Common myeloid progenitor, CD34-positive (primary cell): ENCODE results near the gene PSG7.
"Not testable (repeated sequence)": the region's sequence is repeated elsewhere in the genome, so short reads cannot be mapped to it uniquely, and the experiment has no call there.

ENCODE experiments used
- CTCF ChIA-PET: fragments of 350-600 bp; sonication (Branson Sonifier 250); formaldehyde crosslinking; loops from one replicate; lab custom pipeline; 2021; ENCODE audit warnings: antibody characterized with exemption; lab: Charles Lee
- POLR2A ChIA-PET: fragments of 350-600 bp; sonication (Branson Sonifier 250); formaldehyde crosslinking; loops from one replicate; lab custom pipeline; 2021; ENCODE audit warnings: antibody characterized with exemption; lab: Charles Lee
- DNase-seq, 3 donors: peaks; one replicate each; pipeline versions ENCODE4 v3.0.0 to v3.0.0-alpha.2; 2013
- H3K27ac ChIP-seq, 2 experiments: 1 replicate in 1 of 2; 2 replicates in 1 of 2; pipeline ENCODE4 v1.7.0; 2013; ENCODE audit warnings: inconsistent platforms in 2 of 2, low read length in 2 of 2, mild to moderate bottlenecking in 2 of 2, low read depth in 1 of 2, moderate library complexity in 1 of 2; ENCODE audit not compliant: severe bottlenecking in 2 of 2, insufficient read depth in 1 of 2, poor library complexity in 1 of 2
- H3K27me3 ChIP-seq, 5 experiments: replicated peaks in 2 of 5; 1 replicate in 3 of 5; 2 replicates in 2 of 5; pipeline versions ENCODE4 v1.6.1 to v1.7.0; 2013; ENCODE audit warnings: low read length in 4 of 5, mild to moderate bottlenecking in 2 of 5, moderate library complexity in 2 of 5, inconsistent platforms in 1 of 5; ENCODE audit not compliant: insufficient read depth in 5 of 5, control insufficient read depth in 4 of 5
- H3K36me3 ChIP-seq, 4 experiments: 1 replicate in 2 of 4; 2 replicates in 2 of 4; pipeline versions ENCODE4 v1.6.1 to v1.7.0; 2013; ENCODE audit warnings: low read length in 3 of 4, control low read depth in 1 of 4, mild to moderate bottlenecking in 1 of 4; ENCODE audit not compliant: control insufficient read depth in 4 of 4, insufficient read depth in 4 of 4
- H3K4me1 ChIP-seq, 4 experiments: 1 replicate in 3 of 4; 2 replicates in 1 of 4; pipeline versions ENCODE4 v1.6.1 to v1.7.1; 2013; ENCODE audit warnings: low read length in 3 of 4, mild to moderate bottlenecking in 3 of 4, control low read depth in 1 of 4, inconsistent platforms in 1 of 4, moderate library complexity in 1 of 4; ENCODE audit not compliant: control insufficient read depth in 4 of 4, insufficient read depth in 4 of 4; ENCODE audit errors: control extremely low read depth in 1 of 4
- H3K4me3 ChIP-seq, 7 experiments: 1 replicate in 4 of 7; 2 replicates in 3 of 7; pipeline versions ENCODE4 v1.5.1 to v1.7.0; 2013; ENCODE audit warnings: mild to moderate bottlenecking in 7 of 7, low read length in 6 of 7, moderate library complexity in 6 of 7, inconsistent platforms in 2 of 7, low read depth in 2 of 7, control low read depth in 1 of 7; ENCODE audit not compliant: insufficient read depth in 4 of 7, control insufficient read depth in 1 of 7; ENCODE audit errors: extremely low read depth in 1 of 7
- H3K9me3 ChIP-seq, 5 experiments: 1 replicate in 4 of 5; 2 replicates in 1 of 5; pipeline versions ENCODE4 v1.6.1 to v1.7.1; 2013; ENCODE audit warnings: low read length in 4 of 5, mild to moderate bottlenecking in 2 of 5, inconsistent platforms in 1 of 5, low read depth in 1 of 5, moderate library complexity in 1 of 5; ENCODE audit not compliant: control insufficient read depth in 4 of 5, insufficient read depth in 2 of 5; ENCODE audit errors: control extremely low read depth in 1 of 5
- WGBS: methylation state at CpG from one replicate; pipeline ENCODE4 v1.1.5; 2013; ENCODE audit not compliant: insufficient coverage; 5-methylcytosine and 5-hydroxymethylcytosine counted together

PSG7 gene

DNA sequence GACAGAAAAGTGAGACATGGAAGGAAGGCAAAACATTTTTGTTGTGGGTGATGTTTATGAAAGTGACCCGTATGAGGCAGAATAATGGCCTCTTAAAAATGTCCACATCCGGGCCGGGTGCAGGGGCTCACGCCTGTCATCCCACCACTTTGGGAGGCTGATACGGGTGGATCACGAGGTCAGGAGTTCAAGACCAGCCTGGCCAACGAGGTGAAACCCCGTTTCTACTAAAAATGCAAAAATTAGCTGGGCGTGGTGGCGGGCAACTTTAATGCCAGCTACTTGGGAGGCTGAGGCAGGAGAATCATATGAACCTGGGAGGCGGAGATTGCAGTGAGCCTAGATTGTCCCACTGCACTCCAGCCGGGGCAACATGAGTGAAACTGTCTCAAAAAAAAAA lies 37.3 kb downstream of the PSG7 start:
- POLR2A ChIA-PET, H3K4me1 ChIP-seq, H3K9me3 ChIP-seq, DNase-seq, CTCF ChIA-PET, H3K4me3 ChIP-seq, H3K27me3 ChIP-seq, H3K27ac ChIP-seq, H3K36me3 ChIP-seq: not testable (repeated sequence)
- 93% methylated on average over 9 of the region's 12 CpGs for WGBS

DNA sequence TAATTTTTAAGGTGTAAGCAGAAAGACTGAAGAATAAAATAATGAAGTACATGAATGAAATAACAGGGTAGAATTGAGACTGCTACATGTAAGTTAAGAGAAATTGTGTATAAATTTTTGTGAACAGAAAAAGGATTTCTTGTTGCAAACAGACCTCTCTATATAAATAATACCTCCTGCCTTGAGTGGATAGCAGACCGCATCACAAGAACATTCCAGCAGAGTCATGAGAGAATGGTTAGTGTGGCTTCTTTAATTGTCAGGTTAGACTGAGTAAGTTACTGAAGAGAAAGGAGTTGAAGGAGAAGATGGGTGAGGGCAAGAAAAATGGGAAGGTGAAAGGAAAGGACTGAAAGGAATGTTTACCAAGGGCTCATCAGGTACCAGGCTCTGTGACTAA lies 37.9 kb downstream of the PSG7 start:
- H3K27me3 ChIP-seq, CTCF ChIA-PET, POLR2A ChIA-PET, H3K36me3 ChIP-seq, H3K27ac ChIP-seq, H3K9me3 ChIP-seq, H3K4me3 ChIP-seq, H3K4me1 ChIP-seq, DNase-seq: not testable (repeated sequence)
- WGBS, result no CpG with 5 or more reads among the region's 1 CpG

DNA sequence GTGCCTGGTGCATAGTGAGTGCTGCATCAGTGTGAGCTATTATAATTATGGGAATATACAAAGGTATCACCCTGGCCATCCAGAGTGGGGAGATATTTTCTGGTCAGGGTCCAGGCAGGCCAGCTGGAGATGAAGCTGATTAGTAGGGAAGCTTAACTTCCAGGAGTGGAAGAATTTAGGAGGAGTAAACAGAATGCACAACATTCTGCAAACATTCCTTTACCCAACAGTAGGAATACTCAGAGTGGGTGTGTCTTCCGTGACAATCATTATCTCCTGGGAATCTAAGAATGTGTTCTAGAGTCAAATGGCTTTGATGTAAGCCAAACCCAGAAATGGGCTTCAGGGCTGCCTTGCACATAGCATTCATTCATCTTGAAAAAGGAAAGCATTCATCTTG lies 38.4 kb downstream of the PSG7 start:
- DNase-seq, H3K4me1 ChIP-seq, H3K36me3 ChIP-seq, H3K9me3 ChIP-seq, H3K27ac ChIP-seq, CTCF ChIA-PET, H3K27me3 ChIP-seq, POLR2A ChIA-PET, H3K4me3 ChIP-seq: not testable (repeated sequence)
- no CpG with 5 or more reads among the region's 1 CpG for WGBS

DNA sequence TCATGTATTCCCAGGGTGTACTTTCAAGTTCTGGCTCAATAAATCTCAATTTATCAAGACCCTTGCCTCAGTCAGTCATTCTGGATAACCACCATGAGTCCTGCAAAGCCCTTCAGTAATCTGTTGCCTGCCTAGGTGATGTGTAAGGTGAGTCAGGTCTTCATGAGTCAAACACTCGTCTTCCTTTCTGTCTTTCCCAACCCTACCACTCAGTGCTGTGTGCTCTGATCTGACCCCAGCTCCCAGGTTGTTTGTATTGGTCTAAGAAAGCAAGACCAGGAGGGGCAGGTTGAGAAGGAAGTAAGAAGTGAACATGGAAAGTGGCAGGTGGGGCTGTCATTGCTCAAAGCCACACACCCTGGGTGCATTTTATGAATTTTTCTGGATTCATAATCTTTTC lies 39.3 kb downstream of the PSG7 start:
- POLR2A ChIA-PET, H3K9me3 ChIP-seq, H3K27ac ChIP-seq, CTCF ChIA-PET, H3K36me3 ChIP-seq, H3K4me3 ChIP-seq, H3K4me1 ChIP-seq, H3K27me3 ChIP-seq, DNase-seq: not testable (repeated sequence)
- WGBS, result 100% methylated on average over 1 of the region's 1 CpG

DNA sequence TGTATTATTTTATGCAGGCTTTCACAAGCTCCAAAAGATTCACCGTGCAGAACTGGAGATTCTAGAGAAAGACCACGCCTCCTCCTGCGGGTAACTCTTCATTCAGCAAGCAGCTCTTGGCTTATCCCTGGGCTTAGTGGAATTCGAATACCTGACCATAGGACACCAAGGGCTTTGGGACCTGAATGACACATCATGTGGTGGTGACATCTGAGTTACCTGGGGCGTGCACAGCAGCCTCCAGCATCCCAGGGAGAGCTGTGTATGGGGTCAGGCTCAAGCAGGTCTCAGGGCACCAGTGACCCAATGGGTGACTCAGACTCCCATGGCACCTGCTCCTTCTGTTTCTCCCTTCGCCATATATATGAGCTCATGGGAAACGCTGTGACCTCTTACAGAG lies 46.6 kb downstream of the PSG7 start:
- H3K27me3 ChIP-seq, H3K9me3 ChIP-seq, H3K27ac ChIP-seq, POLR2A ChIA-PET, H3K4me1 ChIP-seq, H3K36me3 ChIP-seq, DNase-seq, CTCF ChIA-PET, H3K4me3 ChIP-seq: not testable (repeated sequence)
- 95% methylated on average over 5 of the region's 7 CpGs for WGBS

DNA sequence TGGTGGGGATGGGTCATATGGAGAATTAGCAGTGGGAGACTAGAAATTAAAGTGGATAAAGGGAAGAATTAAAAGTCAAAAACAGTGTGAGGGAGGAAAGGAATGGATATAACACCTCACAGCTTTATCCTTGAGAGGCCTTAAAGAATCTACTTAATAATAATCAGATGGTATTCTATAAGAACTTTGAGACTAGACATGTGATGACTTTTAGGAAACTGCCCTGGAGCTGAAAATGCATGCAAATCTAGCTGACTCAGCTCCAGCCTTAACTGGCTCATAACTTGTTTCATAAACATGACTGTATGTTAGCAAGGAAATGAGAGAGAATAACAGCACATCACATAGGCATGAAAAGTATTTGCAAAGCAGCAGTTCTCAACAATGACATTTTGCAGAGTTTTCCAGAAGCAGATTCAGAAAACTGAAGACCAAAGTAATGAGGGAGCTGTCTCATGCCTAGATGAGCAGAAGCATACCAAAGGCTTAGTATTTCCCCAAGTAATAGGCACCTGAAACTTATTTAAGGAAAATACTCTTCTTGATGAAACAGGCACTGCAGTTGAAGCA lies 49.0 kb downstream of the PSG7 start:
- CTCF ChIA-PET, H3K27me3 ChIP-seq, H3K9me3 ChIP-seq, H3K4me3 ChIP-seq, H3K36me3 ChIP-seq, DNase-seq, H3K27ac ChIP-seq, POLR2A ChIA-PET, H3K4me1 ChIP-seq: not testable (repeated sequence)

DNA sequence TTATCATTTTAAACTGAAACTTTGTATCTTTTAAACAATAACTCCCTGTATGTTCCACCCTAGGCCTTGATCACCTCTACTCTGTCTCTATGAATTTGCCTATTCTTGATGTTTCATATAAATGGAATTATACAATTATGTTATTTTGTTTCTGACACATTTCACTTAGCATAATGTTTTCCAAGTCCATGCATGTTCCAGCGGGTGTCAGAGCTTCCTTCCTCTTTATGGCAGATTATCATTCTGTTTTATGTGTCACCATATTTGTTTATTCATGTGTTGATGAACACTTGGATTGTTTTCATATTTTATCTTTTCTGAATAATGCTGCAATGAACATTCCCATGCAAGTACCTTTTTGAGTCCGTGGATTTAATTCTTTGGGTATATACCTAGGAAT lies 54.3 kb downstream of the PSG7 start:
- WGBS, result no CpG with 5 or more reads among the region's 2 CpGs
- H3K9me3 ChIP-seq, DNase-seq, H3K36me3 ChIP-seq, H3K27ac ChIP-seq, H3K27me3 ChIP-seq, CTCF ChIA-PET, POLR2A ChIA-PET, H3K4me3 ChIP-seq, H3K4me1 ChIP-seq: not testable (repeated sequence)
